Panc1 (cell line): ENCODE data around the gene EIPR1.

Experiments used
- SIN3A ChIP-seq: IDR thresholded peaks from 2 replicates; pipeline ENCODE4 v1.6.1; 2012; ENCODE audit warnings: low read depth, mild to moderate bottlenecking, low read length, moderate library complexity, borderline replicate concordance; ENCODE audit not compliant: insufficient read depth
- TF ChIP-seq, protein P1 (sequence below): fragments of 450-650 bp; IDR thresholded peaks from 2 replicates; pipeline ENCODE4 v1.5.1; 2017; ENCODE audit warnings: mild to moderate bottlenecking

DNA sequence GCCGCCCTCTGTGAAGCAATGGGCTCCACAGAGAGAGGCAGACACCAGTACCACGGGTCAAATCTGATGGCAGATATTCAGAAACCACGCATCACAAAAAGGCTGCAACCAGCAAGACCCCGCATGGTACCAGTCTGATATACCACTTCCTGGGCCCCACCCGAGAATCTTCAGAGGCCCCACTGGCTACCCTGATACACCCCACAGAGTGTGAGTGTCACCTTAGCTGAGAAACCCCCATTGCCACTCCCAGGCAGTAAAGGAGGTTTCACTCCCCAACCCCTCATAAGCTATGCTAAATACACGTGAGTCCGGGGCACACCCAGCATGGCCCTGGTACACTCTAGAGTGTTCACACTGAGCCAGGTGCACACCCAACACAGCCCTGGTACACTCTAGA lies 160.0 kb downstream of the EIPR1 start:
- TF ChIP-seq, protein P1, sequence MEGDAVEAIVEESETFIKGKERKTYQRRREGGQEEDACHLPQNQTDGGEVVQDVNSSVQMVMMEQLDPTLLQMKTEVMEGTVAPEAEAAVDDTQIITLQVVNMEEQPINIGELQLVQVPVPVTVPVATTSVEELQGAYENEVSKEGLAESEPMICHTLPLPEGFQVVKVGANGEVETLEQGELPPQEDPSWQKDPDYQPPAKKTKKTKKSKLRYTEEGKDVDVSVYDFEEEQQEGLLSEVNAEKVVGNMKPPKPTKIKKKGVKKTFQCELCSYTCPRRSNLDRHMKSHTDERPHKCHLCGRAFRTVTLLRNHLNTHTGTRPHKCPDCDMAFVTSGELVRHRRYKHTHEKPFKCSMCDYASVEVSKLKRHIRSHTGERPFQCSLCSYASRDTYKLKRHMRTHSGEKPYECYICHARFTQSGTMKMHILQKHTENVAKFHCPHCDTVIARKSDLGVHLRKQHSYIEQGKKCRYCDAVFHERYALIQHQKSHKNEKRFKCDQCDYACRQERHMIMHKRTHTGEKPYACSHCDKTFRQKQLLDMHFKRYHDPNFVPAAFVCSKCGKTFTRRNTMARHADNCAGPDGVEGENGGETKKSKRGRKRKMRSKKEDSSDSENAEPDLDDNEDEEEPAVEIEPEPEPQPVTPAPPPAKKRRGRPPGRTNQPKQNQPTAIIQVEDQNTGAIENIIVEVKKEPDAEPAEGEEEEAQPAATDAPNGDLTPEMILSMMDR: no peak
- TF ChIP-seq SIN3A: no peak
